Jurkat, Clone E6-1 (cell line): ENCODE results near the gene MIGA1.
"Not testable (repeated sequence)": the region's sequence is repeated elsewhere in the genome, so short reads cannot be mapped to it uniquely, and the experiment has no call there.

Experiments used
- DNase-seq: peaks from one replicate; pipeline ENCODE4 v3.0.0-alpha.2; 2011; ENCODE audit warnings: low read depth, low spot score
- H3K4me3 ChIP-seq: 2 replicates; pipeline ENCODE4 v1.5.1; 2011; ENCODE audit warnings: mild to moderate bottlenecking, low read length, control low read depth, moderate library complexity

The MIGA1 gene

GRCh38 chr1:77889671-77890070 lies 110.2 kb downstream of the MIGA1 start:
- no peak for DNase-seq
- no peak overlapping the region for H3K4me3 ChIP-seq

- no peak for DNase-seq
- no peak overlapping the region for H3K4me3 ChIP-seq
Measured at GRCh38 chr1:77891200-77891599, 111.8 kb downstream of the MIGA1 start.

GRCh38 chr1:77899647-77900320 lies 120.3 kb downstream of the MIGA1 start:
- no peak overlapping the region for H3K4me3 ChIP-seq
- DNase-seq = no peak

GRCh38 chr1:77900687-77901293 lies 121.3 kb downstream of the MIGA1 start:
- DNase-seq = peak; percentile 54
- no peak overlapping the region for H3K4me3 ChIP-seq

GRCh38 chr1:77905603-77906002 lies 126.2 kb downstream of the MIGA1 start:
- no peak overlapping the region for H3K4me3 ChIP-seq
- no peak for DNase-seq

GRCh38 chr1:77906019-77906545 lies 126.6 kb downstream of the MIGA1 start:
- no peak overlapping the region for H3K4me3 ChIP-seq
- DNase-seq = no peak

GRCh38 chr1:77906624-77907023 lies 127.2 kb downstream of the MIGA1 start:
- H3K4me3 ChIP-seq = no peak overlapping the region
- no peak for DNase-seq

GRCh38 chr1:77910116-77910515 lies 130.7 kb downstream of the MIGA1 start:
- DNase-seq = no peak
- H3K4me3 ChIP-seq = no peak overlapping the region

GRCh38 chr1:77918918-77919317 lies 139.5 kb downstream of the MIGA1 start:
- DNase-seq, H3K4me3 ChIP-seq: not testable (repeated sequence)

GRCh38 chr1:77925518-77925917 lies 146.1 kb downstream of the MIGA1 start:
- DNase-seq = no peak
- no peak overlapping the region for H3K4me3 ChIP-seq

- no peak for DNase-seq
- H3K4me3 ChIP-seq = no peak overlapping the region
Measured at GRCh38 chr1:77925956-77926355, 146.5 kb downstream of the MIGA1 start.

- H3K4me3 ChIP-seq = peak overlapping the region; percentile 22
- peak; percentile 12 for DNase-seq
Measured at GRCh38 chr1:77926561-77927357, 147.3 kb downstream of the MIGA1 start.

- no peak for DNase-seq
- no peak overlapping the region for H3K4me3 ChIP-seq
Measured at GRCh38 chr1:77927414-77927813, 148.0 kb downstream of the MIGA1 start.
